GM10847 (cell line): Measurements from ENCODE around the gene KRT2.

ENCODE experiments used
- POLR2A ChIP-seq: IDR thresholded peaks from 2 replicates; pipeline ENCODE4 v1.6.1; 2011; ENCODE audit not compliant: insufficient read length; ENCODE audit errors: extremely low read depth

Gene KRT2

DNA sequence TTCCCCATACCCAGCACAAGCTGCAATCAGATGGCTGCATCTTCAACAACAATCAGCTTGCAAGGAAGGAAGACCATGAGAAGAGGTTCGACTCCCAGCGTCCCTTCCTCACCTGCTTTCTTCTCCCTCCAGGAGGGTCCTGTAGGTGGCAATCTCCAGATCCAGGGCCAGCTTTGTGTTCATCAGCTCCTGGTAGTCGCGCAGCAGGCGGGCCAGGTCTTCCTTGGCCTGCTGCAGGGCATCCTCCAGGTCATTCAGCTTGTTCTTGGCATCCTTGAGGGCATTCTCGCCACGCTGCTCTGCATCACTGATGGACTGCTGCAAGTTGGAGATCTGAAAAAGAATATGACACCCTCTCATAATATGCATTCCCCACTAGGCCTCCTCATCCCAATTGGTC is 24.2 kb upstream of the KRT2 start:
- TF ChIP-seq POLR2A: no peak

DNA sequence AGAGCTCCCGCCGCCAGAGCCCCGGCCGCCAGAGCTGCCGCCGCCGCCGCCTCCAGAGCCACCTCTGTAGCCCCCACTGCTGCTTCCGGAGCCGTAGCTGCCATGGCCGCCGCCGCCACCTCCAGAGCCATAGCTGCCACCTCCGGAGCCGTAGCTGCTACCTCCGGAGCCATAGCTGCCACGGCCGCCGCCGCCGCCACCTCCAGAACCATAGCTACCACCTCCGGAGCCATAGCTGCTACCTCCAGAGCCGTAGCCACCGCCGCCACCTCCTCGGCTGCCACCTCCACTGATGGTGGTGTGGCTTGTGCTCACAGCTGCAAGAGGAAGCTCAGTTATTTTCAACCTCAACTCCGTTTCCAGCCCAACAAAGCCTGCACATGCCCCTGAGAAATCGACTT is 23.3 kb upstream of the KRT2 start:
- no peak for TF ChIP-seq POLR2A

DNA sequence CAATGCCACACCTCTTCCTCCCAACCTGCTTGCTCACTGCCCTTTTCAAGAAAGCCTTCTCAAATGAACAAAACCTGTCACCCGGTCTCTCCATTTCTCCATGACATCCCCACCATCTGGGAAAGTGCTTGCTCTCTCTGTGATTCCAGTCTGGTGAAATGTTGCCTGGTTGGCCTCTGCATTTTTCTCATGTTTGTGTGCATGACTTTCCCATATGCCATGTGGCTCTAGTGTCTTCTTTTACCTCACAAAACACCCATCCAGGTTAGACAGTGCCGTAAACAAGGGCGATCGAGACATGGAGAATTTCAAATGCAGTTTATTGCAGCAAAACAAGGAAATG is 22.4 kb upstream of the KRT2 start:
- TF ChIP-seq POLR2A: no peak

DNA sequence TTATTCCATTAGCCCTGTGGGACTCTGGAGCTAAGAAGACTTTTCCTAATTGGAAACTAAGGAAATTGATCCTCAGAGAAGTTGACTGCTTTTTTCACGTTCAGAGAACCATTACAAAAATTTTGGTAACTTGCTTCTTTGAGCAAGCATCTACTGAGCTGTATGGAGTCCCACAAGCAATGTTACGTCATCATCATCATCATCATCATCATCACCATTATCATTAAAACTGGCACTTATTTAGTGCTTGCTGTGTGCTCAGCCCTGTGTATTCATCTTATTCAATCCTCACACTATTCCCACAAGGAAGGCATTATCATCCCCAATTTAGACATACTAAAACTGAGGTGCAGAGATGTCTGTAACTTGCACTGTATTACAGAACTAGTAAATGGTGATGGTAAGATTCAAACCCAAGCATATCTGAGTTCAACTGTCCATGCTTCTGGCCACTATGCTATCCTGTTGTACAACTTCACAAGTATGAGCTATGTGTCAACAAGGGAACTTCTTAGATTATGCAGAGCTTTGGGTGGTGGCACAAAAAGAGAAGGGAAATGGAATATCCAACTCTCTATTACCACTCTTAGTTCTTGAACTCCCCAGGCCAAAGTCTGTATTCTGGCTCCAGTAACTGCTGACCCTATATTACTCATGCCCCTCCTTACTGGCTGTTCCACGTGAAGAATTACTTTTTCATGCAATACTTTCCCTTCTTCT is 21.9 kb upstream of the KRT2 start:
- TF ChIP-seq POLR2A: no peak

DNA sequence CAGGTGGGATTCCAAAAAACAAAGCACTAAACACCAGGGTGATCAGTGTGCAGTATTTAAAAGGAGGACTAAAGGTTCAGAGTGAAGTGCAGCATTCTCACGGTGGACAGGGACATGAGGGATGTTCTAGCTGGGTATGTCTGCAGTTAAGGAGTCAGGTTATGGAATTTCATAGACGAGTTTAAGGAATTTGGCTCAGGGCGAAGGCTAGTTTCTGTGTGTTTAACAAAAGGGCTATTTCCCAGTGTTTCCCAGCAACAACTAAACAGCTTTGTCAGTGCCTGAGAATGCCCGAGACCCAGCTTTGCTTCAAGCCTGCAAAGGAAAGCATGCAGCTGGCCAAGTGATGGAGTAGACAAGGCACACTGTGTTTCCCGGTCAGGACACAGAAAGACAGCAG is 21.2 kb upstream of the KRT2 start:
- no peak for TF ChIP-seq POLR2A

DNA sequence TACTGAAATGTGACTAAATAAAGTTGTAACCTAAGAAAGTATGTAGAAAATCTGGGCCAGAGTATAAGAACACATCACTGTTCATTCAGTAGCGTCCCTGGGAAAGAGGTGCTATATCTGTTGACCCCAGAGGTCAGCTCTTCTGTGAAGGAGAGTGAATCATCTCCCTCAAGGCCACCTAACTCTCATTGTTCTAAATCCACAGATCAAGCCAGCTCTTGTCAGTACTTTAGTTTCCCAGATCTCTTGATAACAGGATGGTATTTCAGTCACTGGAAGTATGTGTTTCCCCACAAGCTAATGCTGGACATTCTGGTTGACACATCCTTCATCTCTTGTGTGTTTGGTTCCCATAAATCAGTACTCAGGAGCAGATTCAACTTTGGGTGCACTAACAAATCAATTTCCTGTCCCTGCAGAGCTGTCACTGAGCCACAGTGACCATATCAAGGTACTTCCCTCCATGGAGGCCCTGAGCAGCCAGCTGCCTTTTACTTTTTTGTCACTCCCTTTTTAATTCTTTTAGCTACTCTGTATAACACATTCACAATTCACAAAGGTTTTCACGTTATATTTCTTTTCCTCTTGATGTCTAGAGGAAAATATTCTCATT is 20.4 kb upstream of the KRT2 start:
- no peak for TF ChIP-seq POLR2A

DNA sequence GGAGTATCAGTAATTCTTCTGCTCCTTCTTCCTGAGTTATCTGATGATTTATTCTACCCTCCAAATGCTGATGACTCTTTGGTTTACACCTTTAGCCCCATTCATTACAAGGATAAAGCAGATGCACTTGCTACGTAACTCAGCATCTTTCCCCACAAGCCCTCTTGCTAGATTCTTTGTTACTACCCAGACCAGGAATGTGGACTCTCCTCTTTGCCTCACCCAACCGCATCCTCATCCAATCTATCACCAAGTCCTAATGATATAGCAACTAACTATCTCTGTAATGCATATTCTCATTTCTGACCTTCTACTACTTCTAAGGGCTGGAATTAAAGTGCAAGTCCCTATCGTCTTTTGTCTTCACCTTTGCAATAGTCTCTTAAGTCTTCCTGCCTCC is 18.9 kb upstream of the KRT2 start:
- TF ChIP-seq POLR2A: no peak

DNA sequence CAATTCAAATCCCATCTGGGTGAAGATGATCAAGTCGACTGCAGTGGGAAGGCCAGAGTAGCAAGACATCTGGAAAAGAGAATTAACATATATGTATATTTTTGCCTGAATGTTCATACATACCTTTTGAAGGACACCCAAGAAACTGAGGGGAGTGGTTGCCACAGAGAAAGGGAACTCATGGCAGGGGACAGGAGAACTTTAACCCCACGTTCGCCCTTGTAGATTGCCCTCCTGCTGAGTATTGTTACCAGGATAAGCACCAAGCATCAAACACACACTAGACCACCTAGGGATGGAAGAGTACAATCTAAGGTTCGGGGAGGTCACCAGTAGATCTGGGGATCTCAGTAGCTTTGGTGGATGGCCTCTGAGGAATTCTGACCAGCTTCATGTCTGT is 18.5 kb upstream of the KRT2 start:
- TF ChIP-seq POLR2A: no peak

DNA sequence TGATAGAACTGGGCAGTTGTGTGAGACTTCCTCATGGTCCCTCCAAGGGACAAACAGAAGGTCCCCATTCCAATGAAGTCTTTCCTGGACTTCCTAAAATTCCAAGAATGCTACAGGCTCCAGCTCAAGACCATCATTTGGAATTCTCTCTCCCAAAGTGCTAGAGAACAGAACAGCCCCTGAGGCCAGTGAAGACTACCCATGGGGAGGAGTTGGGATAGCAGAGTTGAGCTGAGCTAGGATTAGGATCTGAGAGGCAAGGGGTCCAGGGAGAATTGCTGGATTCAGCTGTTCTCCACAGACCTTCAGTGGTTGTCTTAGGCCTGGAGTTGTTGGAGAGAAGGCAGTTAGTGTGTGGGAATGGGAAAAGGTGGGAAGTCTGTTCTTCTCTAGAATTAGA is 17.4 kb upstream of the KRT2 start:
- no peak for TF ChIP-seq POLR2A

DNA sequence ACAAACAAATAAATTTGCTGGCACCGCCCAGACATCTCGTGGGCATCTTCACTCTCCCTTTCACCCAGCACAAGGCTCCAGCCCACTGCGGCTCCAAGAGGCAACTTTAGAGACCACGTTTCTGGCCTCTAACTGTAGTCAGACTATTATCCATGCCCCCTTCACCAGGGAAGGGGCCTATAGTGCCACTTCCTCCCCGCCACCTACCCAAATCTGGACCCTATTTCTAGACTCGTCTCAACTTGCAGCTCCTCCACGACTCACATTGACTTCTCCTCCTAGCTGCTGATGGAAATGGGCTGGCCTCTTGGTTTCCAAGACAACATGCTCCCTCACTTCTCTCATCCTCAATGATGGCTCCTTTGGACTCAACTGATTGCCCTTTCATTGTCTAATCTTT is 15.9 kb upstream of the KRT2 start:
- no peak for TF ChIP-seq POLR2A

DNA sequence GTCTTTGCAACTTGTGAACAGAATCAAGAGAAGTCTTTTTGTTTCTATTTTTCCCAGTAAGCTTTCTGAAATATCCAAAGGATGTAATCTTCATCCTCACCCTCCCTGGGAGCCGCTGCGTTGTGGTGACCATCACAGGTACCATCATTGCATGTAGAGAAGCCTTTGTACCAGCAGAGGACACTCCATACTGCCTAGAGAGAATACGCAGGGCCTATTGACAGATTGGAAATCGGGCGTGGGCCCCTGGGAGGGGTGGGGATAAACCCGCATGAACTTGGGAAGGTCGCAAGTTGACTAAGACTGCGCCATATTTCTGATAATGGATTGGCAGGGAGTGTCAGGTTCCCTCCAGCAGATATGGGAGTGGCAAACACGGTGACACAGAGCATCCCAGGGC is 15.5 kb upstream of the KRT2 start:
- TF ChIP-seq POLR2A: no peak

DNA sequence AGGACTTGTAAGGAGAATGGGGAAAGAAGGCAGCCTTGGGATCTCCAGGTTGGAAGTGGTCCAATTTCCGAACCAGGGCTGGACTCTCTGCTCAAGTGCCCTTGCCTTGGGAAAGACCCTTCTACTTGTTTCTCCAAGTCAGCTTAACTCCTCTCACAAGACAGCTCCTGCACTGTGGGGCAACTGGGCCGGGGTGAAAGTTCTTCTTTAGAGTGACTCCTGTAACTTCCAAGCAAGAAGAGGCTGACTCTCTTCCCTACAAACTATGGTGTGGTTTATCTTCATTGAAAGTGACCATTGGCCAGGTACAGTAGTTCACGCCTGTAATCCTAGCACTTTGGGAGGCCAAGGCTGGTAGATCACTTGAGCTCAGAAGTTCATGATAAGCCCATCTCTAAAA is 14.5 kb upstream of the KRT2 start:
- no peak for TF ChIP-seq POLR2A

DNA sequence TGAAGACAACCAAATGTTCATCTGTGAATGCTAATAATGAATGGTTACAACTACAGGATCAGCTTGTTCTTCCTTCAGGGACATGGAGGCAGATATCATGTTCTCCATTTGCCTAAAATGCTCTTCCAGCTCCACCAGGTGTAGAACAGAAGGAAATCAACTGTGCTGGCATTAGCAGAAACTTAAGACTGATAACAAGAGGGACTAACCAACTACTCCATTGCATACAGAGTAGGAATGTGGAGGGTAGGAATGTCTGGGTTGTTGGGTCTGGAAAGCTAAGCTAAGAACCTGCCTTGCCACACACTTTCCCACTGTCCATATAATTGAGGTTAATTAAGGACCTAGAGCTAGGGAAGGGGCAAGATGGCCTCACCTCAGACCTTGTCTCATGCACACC is 11.4 kb upstream of the KRT2 start:
- no peak for TF ChIP-seq POLR2A

DNA sequence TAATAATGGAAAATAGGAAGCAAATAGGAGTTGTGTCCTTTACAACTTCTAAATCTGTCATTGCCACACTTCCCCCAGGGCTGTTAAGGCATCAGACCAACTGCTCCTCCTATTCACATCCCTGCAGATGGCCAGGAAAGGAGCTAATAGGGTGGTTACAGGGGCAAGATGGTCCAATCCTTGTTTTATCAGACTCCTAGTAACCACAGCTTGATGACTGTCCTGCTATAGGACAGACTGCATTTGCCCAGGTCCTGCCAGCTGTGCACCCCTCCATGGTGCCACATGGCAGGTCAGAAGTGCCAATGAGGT is 10.9 kb upstream of the KRT2 start:
- no peak for TF ChIP-seq POLR2A

DNA sequence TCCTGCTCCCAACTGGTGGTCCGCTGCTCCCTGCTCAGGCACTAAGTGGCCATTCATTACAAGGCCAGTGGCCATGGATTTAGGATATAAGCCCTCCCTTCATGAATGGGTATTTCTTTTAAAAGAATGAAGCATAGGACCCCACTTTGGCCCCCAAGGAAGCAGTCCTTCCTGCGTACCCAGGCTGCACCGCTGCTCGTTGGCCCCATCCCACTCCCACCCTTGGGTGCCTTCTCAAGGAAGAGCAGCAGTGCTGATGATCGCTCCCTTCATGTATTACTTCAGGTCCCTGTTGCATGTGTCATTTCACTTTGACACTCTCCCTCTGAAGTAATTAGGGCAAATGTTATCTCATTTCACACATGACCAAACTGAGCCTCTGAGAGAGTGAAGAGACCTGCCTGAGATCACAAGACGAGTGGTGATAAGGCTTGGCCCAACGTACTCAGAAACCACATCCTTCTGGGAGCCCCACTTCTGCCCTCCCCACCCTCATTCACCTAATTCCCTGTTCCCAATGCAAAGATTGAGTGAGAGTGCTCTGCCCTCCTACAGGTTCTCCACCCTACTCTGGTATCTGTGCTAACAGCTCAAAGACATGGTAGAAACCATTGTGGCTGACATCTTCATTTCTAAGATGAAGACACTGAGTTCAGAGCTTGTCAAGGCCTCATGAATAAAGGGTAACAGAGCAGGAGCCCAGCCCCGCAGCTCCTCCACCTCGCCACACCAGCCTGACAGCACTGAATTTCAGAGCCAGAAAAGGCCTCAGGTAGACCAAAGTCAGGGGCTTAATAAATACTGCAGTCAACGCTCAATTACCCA is 10.3 kb upstream of the KRT2 start:
- no peak for TF ChIP-seq POLR2A

DNA sequence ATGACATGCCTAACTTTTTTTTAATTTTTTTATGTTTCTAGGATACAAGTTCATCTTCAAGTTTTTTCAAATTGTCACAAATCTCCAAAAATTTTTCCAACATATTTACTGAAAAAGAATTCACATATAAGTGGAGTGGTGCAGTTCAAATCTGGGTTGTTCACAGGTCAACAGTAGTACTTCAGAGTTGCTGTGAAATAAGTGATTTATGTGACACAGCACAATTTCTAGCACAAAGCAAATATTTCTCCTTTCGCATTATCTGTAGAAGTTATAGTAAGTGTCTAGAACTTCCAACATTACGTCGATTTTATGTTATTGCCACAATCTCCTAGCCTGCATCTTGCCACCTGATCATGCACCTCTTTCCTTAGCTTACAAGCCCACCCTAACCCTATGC is 9.7 kb upstream of the KRT2 start:
- TF ChIP-seq POLR2A: no peak

DNA sequence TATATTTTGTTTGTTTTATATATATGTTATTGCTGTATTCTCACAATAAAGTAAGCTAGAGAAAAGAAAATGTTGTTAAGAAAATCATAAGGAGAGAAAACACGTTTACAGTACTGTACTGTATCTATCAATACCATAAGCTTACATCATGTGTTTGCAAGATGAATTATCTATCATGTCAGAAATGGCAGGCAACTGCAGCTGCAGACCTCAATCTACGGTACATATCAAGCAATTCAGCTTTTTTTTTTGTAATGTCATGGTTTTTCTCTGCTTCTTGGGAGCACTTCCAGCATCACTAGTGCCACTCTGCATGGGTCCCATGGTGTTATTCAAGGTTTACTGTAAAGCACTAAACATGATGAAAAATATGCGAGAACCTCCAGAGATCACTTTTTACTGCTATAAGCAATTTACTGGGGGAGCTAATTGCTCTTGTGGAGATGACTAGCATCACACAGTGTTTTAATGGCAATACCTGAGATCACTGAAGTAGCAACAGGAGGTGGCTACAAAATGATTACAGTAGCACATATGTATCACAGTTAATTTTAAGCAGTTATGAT is 9.0 kb upstream of the KRT2 start:
- TF ChIP-seq POLR2A: no peak

DNA sequence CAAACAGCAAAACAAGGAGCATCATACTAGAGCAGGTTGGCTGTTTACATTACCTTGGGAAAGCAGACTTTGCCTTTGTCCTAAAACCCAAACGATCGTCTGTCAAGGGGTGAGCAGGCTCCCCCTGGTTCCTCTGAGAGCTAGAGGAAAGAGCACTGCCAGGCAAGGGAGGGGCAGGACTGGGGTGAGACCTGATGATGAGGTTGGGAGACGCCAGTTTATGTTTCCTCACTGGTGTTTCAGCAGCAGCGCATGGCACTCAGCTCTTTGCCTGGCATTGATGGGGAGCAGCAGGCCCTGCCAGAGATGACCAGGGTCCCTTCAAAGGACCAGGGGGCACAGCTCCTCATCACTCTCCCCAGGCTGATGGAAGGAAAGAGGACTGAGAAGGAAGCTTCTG is 7.9 kb upstream of the KRT2 start:
- TF ChIP-seq POLR2A: no peak
